TTC549 (cell line): ENCODE results near the gene ADGRB3.
"Not testable (repeated sequence)": the region's sequence is repeated elsewhere in the genome, so short reads cannot be mapped to it uniquely, and the experiment has no call there.

Source experiments
- FAIRE-seq: peaks from 2 replicates; lab custom pipeline; 2012; peaks lifted over from hg19 to GRCh38; lab: Jason Lieb, UNC

Gene ADGRB3

DNA sequence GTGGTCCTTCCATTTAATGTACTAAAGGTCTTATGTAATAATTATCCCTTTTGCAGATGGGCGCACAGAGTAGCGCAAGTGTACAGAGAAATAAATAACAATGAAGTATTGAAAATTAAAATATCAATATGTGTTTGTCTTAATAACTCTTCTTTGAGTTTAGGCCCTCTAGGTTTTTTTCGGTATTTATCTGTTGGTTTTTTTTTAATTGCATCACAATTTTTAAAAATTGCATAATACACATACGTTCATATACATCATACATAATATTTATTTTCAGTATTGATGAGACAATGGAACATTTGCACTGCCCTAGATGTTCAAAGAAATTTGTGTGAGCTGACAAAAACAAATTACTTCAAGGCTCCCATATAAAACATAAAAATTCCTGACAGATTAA, 15.1 kb downstream of the ADGRB3 start:
- no peak for FAIRE-seq

DNA sequence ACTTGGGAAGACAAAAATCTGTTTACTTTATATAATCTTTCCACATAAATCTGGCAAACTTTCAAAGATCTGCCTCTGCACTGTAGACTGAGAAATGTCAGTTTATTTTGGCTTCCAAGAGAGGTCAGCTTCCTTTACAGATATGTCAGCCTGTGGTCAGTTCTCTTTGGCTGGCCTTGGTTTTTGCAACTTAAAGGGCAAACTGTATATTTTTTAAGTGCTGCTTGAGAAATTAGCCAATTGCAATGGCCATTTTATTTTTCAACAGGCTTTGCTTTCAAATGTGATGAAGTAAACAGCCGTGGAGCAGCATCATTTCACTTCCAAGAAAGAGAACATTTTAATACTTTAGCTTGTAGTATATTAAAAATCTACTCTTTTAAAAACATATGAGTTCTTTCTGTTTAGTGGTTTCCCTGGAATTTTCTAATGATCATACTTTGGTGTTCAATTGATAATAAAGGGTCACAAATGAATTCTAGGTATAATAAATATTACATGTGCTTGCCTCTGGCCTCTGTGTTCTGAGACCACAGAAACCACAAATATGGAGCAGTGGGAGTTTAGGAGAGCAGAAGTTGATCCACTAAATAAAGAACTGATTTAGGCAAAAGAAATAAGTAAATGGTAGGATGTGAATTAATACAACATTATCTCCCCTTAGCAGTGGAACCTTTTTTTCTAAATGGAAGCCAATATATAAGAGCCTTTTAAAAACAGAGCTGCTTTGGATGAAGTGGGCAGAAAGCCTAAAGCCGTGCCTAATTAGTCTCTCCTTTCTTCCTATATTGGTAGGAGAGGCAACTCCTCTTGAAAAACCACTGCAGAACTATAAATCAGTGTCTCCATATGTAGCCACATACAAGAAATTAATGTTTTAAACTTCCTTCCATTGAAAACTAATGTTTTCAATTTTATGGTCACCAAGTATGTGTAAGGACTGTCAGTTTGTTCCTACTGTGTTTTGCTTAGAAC, 16.2 kb downstream of the ADGRB3 start:
- FAIRE-seq = no peak

DNA sequence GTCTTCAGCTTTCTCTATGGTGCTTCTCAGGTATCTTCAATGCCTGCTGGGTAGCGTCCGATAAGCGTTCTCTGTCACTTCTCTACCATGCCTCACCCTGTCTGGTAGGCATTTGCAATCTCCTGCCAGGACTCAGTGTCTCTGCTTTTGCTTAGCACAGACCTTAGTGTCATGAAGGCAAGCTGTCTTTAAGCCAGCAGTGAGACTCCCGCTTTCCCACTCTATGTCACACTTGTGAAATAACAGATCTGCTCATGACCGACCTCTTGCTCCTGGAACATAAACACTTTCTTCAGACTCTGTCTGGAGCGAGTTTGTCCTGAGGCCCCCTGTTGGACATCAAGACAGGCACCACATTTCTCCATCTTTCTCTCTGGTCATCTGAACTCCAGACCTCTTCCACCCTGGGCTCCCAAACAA, 17.0 kb downstream of the ADGRB3 start:
- FAIRE-seq = no peak

- no peak for FAIRE-seq
These were observed 18.1 kb downstream of the ADGRB3 start for GRCh38 chr6:68653074-68653705.

DNA sequence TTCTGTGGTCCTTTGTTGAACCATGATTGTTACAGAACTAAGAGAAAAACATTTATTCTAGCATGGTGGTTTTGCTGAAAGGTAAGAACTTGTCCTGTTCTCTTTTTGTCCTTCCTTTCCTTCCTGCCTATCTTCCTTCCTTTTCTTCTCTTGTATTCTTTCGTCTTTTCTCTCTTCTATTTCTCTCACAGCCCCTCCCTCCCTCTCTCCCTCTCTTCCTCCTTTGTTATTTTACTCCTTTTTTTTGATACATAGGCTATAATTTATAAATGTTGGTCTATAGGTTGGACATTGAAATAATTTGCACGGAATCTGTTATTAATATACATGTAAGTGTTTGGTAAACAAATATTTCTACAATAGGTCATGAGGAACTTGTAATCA, 18.6 kb downstream of the ADGRB3 start:
- FAIRE-seq = no peak

DNA sequence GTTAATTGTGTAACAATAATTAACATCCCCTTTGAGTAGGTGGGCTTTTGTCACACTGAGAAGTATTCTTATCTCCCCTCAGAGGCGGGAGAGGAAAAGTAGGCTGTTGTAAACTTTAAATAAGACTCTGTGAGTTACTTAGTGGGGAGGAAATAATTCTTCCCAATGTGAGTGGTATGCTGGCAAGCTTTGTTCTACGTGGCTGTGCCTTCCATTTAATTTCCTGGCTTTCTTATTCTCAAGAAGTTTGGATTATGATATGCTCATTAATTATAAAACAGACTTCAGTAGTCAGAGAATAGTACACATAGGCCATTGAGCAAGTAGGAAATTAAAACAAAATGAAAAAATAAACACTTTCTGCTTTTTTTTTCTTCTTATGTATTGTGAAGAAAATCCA, 19.1 kb downstream of the ADGRB3 start:
- FAIRE-seq = no peak

GRCh38 chr6:68655028-68655427, 19.9 kb downstream of the ADGRB3 start:
- no peak for FAIRE-seq

GRCh38 chr6:68657374-68658139, 22.5 kb downstream of the ADGRB3 start:
- no peak for FAIRE-seq

DNA sequence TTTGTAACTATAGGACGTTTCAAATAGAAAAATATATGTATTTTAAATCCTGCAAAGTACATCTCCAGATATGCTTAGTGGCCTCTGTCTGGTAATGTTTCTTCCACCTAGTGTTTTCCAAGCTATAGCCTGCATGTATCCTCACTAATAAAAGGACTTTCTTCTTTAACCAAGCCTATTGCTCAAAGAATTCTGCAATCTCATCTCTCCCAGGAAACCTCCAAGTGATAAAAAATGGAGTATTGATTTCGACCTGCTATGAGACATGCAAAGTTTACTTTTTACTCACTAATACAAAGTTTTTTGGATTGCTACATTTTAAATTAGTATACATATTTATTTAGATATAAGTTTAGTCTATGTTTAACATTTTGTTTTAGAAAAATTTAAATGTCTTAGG, 23.3 kb downstream of the ADGRB3 start:
- FAIRE-seq = no peak

GRCh38 chr6:68673255-68673654, 38.2 kb downstream of the ADGRB3 start:
- FAIRE-seq = no peak

DNA sequence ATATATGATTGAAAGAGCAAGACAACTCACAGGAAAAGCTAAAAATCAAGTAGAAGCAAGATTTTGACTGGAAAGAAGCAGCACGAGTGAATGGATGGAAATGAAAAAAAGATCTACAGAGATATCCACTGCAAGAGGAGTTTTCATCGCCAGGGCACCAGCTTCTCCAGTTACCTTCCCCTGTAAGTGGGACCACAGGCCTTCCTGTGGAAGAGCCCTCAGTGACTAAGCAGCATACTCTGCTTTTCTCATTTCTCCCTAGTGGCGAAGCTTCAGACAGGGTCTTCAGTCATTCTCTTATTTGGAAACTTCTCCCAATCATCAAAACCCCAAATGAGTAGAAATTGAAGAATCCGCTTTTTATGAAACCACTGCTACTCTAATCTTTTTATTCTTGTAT, 40.5 kb downstream of the ADGRB3 start:
- FAIRE-seq = no peak

DNA sequence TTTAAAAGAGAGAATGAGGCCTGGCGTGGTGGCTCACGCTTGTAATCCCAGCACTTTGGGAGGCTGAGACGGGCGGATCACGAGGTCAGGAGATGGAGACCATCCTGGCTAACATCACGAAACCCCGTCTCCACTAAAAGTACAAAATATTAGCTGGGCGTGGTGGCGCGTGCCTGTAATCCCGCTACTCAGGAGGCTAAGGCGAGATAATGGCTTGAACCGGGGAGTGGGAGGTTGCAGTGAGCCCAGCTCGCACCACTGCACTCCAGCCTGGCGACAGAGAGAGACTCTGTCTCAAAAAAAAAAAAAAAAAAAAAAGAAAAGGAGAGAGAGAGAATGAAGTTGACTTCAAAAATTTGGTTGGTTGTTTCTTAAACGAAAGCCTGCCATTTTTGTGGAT, 41.0 kb downstream of the ADGRB3 start:
- not testable (repeated sequence) for FAIRE-seq

DNA sequence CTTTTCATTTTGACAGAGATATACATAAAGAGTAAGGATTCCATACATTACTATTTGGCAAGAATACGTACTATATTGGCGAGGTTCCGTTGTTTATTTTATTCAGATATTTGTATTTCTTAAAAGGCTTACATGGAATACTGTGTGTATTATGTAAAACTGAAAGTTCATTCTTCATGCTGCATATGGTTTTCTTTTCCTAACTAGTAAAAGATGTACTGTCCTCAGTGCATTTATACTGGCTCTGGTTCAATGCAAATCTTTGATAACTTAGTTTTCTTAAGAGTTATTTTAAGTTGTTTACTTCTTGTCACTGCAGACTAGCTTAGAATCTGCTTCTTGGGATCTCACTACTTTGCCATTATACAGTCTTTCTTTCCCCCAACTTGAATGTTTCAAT, 42.0 kb downstream of the ADGRB3 start:
- no peak for FAIRE-seq

DNA sequence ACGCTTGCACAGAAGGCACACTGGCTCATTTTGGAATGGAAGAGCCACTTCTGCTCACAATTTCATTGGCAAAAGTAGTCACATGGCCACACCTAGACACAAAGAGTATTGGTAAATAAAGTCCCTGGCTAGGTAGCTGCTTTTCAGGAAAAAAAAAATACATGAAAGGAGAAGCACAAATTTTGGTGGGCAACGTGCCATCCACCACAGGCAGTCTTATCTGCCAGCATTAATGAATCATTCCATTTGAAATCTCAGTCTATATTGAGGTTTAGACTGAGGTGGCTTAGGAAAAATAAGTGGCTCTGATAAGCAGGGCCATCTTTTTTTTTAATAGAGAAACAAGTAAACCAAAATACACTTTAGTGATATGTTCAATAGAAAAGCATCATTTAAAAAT, 44.3 kb downstream of the ADGRB3 start:
- no peak for FAIRE-seq

GRCh38 chr6:68680264-68680663, 45.2 kb downstream of the ADGRB3 start:
- FAIRE-seq = no peak

DNA sequence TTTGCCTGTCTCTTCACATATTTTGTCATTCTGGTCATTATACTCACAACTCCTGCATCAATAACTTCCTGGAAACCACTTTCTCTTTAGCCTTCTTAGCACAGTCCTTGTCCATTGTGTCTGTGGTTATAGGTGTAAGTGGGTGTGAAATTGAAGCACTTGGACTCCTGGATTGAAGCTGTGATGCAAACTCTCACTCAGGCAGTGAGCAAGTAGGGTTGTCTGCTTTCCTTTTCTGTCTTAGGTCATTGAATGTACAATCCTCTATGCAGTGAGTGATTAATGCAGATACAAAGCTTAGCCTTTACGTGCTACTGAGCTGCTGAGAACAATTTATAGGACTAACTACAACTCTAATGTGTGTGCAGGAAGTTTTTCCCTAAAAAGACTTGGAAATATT, 54.8 kb downstream of the ADGRB3 start:
- FAIRE-seq = no peak

DNA sequence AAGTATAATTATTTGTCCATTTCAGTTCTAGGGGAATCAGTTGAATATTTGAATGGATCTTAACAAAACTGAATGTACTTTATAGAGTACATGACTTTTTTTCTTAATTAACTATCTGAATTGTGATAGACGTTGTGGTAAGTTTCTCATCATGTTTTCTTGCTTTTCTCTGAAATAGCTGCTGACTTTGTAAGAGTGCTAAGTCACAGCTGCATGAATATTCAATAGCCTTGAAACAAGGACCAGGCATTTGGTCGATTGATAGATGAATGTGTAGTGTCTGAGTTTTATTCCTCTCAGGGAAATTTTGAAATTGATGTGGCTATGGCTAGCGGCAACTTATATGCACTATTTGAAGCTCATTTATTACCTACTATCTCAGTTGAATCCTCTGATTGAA, 56.0 kb downstream of the ADGRB3 start:
- FAIRE-seq = no peak

GRCh38 chr6:68693271-68693670, 58.2 kb downstream of the ADGRB3 start:
- no peak for FAIRE-seq

DNA sequence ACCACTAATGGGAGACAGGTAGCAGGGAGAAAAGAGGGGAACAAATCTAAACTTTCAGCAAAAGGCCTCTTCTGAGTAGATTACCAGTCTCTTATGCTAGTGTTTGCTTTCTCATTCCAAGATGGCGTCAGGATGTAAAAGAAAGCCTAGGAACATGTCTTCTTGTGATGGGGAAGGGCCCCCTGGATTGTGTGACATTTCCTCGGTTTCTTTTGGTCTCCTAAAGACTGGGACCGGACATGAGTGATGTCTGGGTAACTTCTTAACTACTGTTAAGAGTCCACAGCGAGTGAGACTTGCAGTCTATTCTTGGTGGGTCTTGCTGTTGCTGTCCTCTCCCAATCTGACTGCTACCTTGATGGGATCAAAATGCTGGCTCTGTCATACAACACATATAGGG, 60.3 kb downstream of the ADGRB3 start:
- FAIRE-seq = no peak

DNA sequence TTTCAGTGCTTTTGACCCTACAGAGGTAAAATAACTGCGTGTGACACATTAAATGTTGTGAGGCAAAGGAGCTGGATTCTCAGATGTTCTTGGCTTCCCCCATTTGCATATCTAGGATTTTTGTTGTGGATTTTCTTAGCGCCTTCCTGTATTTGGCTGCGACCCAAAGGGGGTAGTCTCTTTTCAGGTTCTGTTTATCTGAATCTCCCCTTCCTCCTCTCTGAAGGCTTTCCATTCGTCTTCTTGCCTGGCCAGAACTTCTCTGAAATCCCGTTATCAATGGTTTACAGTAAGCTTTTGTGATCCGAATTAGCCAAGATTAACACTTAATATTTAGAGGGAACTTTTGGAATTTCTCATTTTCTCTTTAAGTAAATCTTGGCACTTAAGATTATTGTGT, 60.8 kb downstream of the ADGRB3 start:
- no peak for FAIRE-seq

DNA sequence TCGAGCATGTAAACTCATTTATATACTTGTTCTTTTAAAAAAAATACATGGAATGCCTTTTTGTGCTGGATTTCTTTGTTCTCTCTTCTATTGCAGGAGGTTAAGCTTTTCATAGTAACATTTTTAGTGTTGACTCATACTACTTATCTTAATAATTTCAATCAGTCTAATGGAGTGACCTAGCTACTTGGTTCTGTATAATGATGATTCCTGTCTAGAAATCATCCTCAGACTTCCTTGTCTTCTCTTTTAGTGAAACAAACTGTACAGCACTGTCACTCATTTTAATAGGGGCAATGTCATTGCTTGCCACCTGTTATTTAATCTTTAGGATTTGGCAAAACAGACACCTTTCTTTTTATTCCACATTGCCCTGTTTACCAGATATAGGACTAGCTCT, 62.3 kb downstream of the ADGRB3 start:
- no peak for FAIRE-seq

DNA sequence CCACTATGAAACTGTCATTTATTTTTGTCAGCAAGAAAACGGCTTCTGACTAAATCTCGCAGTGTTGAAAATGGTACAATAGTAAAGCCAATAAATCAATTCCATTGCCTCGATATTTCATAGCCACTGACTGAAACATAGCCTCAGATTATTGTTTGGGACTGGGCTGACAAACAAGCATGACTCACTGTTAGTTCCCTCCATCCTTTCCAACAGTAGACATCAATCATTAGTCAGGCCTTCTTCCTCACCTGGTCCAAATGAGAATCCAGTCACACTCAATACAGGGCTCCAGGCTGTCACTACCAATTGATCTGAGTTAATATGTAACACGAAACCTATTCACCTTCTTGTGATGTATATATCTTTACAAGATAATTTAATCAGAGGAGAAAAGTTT, 66.1 kb downstream of the ADGRB3 start:
- no peak for FAIRE-seq

DNA sequence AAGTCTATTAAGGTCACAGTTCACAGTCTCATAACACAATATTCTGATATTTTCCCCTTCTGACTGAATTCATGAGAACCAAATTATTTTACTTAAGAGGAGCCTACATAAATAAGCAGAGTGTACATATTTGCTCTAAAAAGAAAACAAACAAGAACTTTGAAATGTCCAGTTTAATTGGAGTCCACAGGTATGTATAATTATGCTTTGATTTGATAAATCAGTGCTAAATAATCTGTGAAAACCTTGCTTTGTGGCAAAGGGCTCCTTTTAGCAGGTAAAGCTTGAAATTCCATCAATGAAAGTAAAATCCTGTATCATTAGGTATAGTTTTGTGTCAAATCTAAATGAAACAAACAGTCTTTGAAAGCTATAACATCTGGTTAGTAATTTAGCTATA, 69.4 kb downstream of the ADGRB3 start:
- no peak for FAIRE-seq
